GM12864 (cell line): ENCODE measurements around the gene CBX8.

Experiments
- DNase-seq: peaks from one replicate; pipeline ENCODE4 v3.0.0-alpha.2; 2011; ENCODE audit warnings: low read depth
- H3K4me3 ChIP-seq: 2 replicates; pipeline ENCODE4 v1.5.1; 2011; ENCODE audit warnings: mild to moderate bottlenecking, low read depth, low read length, control low read depth
- CTCF ChIP-seq: IDR thresholded peaks from 2 replicates; pipeline ENCODE4 v1.5.1; 2011; ENCODE audit warnings: low read depth, mild to moderate bottlenecking, moderate library complexity, low read length, control low read depth, inconsistent platforms; ENCODE audit errors: missing control alignments

The CBX8 gene

DNA sequence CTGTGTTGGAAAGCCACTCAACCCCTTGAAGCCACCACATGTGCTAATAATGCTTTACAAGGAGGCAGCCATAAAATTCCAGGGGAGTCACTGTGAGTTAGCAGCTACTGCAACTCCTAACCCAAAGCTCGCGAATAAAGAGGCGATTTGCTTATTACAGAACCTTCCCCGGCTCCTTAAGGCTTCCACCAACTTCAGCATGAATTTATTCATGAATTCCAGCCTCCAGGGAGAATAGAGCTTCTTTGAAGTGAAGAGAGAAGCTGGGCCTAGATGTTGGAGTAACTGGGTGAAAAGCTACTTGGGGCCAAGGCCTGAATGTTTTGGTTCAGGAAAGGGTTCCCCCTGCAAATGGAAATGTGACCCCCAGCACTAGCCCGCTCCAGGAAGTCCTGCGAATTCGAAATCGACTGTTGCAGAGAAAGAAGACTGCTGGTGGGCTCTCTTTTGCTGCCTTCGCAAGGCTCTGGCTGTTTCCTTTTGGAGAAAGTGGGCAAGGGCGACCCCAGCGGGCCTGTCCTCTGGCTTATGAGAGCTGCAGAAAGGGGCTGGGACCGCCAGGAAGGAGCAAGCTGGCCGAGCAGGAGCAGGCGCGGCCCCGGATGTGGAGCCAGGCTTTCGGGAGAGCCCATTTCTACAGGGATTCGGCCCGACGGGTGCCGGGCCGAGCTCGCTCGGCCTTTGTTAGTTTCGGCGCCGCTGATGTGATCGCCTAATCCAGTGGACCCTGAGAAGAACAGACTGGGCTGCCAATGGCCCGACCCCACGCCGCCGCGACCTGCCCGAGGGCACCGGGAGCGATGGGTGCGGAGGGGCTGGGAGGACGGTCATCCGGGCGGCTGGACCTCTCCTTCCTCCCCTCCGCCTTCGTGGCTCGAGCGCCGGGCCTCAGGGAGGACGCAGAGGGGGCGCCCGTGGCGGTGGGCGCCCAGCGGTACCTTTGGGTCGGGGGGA lies 7.6 kb downstream of the CBX8 start:
- no peak for DNase-seq
- H3K4me3 ChIP-seq: no peak overlapping the region
- TF ChIP-seq CTCF: no peak

DNA sequence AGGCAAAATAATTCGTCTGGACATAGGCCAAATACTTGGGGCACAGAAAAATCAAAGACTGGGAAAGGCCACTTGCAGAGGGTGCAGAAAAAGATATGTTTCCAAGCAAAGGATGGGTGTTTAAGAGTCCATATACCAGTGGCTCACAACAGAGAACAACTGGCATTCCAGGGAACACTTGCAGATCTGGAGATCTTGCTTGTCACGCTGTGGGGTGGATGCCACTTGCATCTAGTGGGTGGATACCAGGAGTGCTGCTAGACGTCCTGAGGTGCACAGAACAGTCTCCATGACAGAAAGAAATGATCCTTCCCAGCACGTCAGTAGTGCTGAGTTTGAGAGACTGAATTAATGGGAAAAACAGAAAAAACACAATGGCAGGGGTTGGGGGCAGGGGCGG lies 8.4 kb downstream of the CBX8 start:
- no peak for TF ChIP-seq CTCF
- no peak overlapping the region for H3K4me3 ChIP-seq
- DNase-seq: no peak

DNA sequence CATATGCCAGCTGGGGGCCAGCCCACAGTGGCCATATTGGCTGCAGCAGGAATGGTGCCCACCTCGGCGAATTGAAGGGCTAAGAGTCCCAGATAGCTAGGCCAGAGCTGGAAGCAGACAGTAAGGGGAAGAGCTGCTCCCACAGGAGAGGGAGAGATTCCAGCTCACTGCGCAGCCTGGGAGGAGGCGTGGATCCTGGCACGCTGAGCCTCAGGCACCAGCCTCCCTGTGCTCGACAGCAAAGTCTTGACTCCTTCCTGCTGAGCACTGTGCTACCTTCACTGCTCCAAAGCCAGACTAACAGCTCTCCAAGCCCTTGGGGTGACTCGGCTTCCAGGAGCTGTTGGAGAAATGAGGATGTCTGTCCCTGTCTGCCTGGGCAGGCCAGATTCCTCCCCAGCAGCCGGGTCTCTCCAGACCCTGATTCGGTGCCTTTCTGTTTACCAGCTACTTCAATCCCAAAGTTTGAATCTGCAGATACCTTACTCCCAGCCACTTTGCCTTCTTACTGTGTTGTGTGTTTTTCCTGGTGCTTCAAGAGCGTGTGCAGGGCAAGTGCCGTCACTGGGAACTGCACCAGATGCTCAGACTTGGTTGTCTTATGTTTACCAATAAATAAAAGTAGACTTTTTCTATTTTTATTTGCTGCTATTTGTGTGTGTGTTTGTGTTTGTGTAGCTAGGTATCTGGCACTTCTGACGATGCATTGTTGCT lies 9.8 kb downstream of the CBX8 start:
- no peak for DNase-seq
- TF ChIP-seq CTCF: no peak

DNA sequence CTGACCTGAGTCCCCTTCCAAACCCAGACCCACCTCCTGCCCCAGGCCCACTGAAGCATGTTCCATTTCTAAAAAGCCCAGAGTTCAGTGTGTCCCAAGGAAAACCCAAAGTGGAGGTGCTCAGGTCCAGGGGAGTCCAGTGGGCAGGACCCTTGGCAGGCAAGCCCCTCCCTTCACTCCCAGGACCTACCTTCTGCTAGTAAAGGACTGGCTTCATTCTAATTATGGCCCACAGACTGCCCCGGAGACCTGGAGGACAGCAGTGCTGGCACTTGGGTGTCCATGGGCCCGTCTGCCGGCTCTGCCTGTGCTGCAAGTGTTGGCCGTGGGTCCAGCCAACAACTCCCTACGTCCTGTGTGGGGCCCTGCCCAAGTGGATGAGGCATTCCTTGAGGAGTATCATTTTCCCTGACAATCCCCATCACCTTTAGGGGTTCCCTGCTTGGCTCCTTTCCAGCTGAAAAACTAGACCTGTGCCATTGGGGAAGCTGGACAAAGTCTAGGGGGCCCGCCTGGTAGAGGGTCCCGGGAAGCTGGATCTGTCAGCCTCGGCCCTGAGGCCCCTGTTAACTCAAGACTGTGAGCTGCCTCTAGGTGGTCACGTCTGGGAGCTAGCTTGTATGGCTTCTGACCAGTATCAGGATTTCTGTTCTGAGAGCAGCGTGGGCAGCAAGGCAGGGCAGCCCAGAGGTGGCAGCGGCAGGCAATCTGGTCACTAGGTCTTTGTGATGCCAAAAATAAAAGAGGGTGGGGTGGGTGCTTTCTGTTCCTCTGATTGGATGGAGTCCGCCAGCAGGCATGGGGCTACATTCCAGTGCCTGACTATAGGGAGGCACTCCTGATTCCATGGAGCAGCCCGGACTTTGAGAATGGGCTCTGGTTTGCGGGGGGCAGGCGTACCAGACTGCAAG lies 10.7 kb downstream of the CBX8 start:
- DNase-seq: no peak
- TF ChIP-seq CTCF: no peak
- H3K4me3 ChIP-seq: no peak overlapping the region

More for the DNA sequence above, 9.8 kb downstream of the CBX8 start:
- H3K4me3 ChIP-seq: no peak overlapping the region

- no peak overlapping the region for H3K4me3 ChIP-seq
- no peak for DNase-seq
- no peak for TF ChIP-seq CTCF
Observed at GRCh38 chr17:79785017-79785899, 11.6 kb downstream of the CBX8 start.
